GM12878 (cell line): Measurements from ENCODE around the gene PPIE.

Experiments used
- CHD2 ChIP-seq: IDR thresholded peaks from 2 replicates; pipeline ENCODE4 v1.6.1; 2011; ENCODE audit warnings: low read depth, low read length, improper control_type of control experiment, borderline replicate concordance
- EP300 ChIP-seq, 2 experiments: fragments of 150-350 bp in 1 of 2; IDR thresholded peaks; 2 replicates each; pipeline ENCODE4 v1.6.1; 2011 to 2012; ENCODE audit warnings: low read depth in 2 of 2, low read length in 2 of 2, borderline replicate concordance in 1 of 2, improper control_type of control experiment in 1 of 2, inconsistent platforms in 1 of 2; ENCODE audit not compliant: control insufficient read depth in 1 of 2
- FOXM1 ChIP-seq: IDR thresholded peaks from 2 replicates; pipeline ENCODE4 v1.6.1; 2012; ENCODE audit warnings: low read depth, mild to moderate bottlenecking, inconsistent platforms, low read length, moderate library complexity
- GABPA ChIP-seq: IDR thresholded peaks from 2 replicates; pipeline ENCODE4 v1.6.1; 2014; ENCODE audit warnings: antibody characterized with exemption, low read depth, mild to moderate bottlenecking, inconsistent platforms
- HDGF ChIP-seq: fragments of 450-650 bp; IDR thresholded peaks from 2 replicates; pipeline ENCODE4 v1.6.1; 2016; ENCODE audit warnings: antibody characterized with exemption
- POLR2AphosphoS5 ChIP-seq: IDR thresholded peaks from 2 replicates; pipeline ENCODE4 v1.6.1; 2011; ENCODE audit warnings: mild to moderate bottlenecking, low read length, inconsistent platforms
- TF ChIP-seq, protein P1 (sequence below), 3 experiments: IDR thresholded peaks in 2 of 3; conservative IDR thresholded peaks in 1 of 3; 2 replicates each; pipeline ENCODE4 v1.5.1; 2011; ENCODE audit warnings: low read depth in 3 of 3, low read length in 3 of 3, mild to moderate bottlenecking in 3 of 3, control low read depth in 2 of 3, moderate library complexity in 2 of 3, inconsistent platforms in 1 of 3, mixed read lengths in 1 of 3; ENCODE audit not compliant: control insufficient read depth in 2 of 3, insufficient read depth in 1 of 3; ENCODE audit errors: extremely low read depth in 1 of 3
- TF ChIP-seq, protein P2 (sequence below): fragments of 450-650 bp; IDR thresholded peaks from 2 replicates; pipeline ENCODE4 v1.6.1; 2017; ENCODE audit warnings: antibody characterized with exemption, mild to moderate bottlenecking, moderate library complexity

DNA sequence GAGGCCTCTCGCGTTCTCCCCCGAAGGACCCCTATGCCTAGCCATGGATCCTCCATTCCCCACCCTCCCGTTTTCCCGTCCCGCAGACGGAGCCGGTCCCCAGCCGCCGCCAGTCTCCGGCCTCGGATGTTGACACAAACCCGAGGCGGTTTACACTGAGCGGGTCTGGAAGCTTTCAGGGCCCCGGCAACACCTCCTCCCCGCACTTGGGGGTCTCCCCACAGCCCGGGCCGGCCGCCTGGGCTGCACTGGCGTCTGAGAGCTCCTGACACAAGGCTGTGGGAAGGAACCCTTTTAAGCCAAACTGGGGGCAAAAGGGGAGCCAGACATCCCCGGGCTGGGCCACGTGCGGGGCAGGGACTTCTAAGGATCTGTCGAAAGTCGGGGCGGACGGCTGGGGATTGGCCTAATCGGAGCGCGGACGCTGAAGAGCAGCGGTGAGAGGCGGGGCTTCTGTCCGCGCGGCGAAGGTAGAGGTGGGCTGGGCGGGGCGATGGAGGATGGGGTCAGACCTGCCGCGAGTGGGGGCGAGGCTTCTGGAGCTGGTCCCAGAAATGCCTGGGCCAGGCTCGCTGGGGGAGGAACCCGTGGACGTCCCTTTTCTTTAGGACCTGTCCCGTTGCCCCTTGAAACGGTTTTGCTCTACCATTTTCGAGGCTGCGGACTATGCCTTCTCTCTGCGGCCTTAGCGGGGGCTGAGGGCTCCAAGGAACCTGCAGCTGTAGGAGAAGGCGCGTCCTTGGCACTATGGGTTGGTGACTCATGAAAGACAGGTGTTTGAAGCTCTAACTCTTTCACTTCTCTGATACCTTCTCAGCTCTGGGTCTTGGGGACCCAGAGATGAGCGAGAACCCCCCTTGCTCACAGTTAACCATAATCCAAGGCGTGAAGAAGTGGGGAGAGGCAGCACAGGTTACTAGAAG lies 46.3 kb upstream of the PPIE start:
- no peak for TF ChIP-seq GABPA
- TF ChIP-seq, protein P1, sequence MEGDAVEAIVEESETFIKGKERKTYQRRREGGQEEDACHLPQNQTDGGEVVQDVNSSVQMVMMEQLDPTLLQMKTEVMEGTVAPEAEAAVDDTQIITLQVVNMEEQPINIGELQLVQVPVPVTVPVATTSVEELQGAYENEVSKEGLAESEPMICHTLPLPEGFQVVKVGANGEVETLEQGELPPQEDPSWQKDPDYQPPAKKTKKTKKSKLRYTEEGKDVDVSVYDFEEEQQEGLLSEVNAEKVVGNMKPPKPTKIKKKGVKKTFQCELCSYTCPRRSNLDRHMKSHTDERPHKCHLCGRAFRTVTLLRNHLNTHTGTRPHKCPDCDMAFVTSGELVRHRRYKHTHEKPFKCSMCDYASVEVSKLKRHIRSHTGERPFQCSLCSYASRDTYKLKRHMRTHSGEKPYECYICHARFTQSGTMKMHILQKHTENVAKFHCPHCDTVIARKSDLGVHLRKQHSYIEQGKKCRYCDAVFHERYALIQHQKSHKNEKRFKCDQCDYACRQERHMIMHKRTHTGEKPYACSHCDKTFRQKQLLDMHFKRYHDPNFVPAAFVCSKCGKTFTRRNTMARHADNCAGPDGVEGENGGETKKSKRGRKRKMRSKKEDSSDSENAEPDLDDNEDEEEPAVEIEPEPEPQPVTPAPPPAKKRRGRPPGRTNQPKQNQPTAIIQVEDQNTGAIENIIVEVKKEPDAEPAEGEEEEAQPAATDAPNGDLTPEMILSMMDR (IDR thresholded peaks at IDR 0.05 in 2 of 3, conservative IDR thresholded peaks at IDR 0.05 in 1 of 3; ENCODE audit: control insufficient read depth in 2 of 3, extremely low read depth in 1 of 3, insufficient read depth in 1 of 3, low read depth in 3 of 3, low read length in 3 of 3): no peak
- TF ChIP-seq EP300 (IDR thresholded peaks at IDR 0.05; ENCODE audit: borderline replicate concordance in 1 of 2, control insufficient read depth in 1 of 2, low read depth in 2 of 2, low read length in 2 of 2): no peak
- TF ChIP-seq HDGF: no peak
- TF ChIP-seq FOXM1: no peak
- TF ChIP-seq, protein P2, sequence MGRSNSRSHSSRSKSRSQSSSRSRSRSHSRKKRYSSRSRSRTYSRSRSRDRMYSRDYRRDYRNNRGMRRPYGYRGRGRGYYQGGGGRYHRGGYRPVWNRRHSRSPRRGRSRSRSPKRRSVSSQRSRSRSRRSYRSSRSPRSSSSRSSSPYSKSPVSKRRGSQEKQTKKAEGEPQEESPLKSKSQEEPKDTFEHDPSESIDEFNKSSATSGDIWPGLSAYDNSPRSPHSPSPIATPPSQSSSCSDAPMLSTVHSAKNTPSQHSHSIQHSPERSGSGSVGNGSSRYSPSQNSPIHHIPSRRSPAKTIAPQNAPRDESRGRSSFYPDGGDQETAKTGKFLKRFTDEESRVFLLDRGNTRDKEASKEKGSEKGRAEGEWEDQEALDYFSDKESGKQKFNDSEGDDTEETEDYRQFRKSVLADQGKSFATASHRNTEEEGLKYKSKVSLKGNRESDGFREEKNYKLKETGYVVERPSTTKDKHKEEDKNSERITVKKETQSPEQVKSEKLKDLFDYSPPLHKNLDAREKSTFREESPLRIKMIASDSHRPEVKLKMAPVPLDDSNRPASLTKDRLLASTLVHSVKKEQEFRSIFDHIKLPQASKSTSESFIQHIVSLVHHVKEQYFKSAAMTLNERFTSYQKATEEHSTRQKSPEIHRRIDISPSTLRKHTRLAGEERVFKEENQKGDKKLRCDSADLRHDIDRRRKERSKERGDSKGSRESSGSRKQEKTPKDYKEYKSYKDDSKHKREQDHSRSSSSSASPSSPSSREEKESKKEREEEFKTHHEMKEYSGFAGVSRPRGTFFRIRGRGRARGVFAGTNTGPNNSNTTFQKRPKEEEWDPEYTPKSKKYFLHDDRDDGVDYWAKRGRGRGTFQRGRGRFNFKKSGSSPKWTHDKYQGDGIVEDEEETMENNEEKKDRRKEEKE: no peak
- no peak for TF ChIP-seq POLR2AphosphoS5
- no peak for TF ChIP-seq CHD2
